Kidney epithelial cell (primary cell): Measurements from ENCODE around the gene HMGA1. TPM values are rescaled to one million over a fixed set of nuclear protein-coding genes. Genes with fewer than 3 reads are reported as not detected.

Experiments used
- DNase-seq: peaks from one replicate; pipeline ENCODE4 v3.0.0-alpha.2; 2010; ENCODE audit warnings: low read depth
- H3K27me3 ChIP-seq: 2 replicates; pipeline ENCODE4 v1.6.0; 2011; ENCODE audit warnings: low read length; ENCODE audit not compliant: control insufficient read depth, insufficient read depth
- H3K36me3 ChIP-seq: 2 replicates; pipeline ENCODE4 v1.5.1; 2011; ENCODE audit warnings: low read length; ENCODE audit not compliant: control insufficient read depth, insufficient read depth
- H3K4me3 ChIP-seq: 2 replicates; pipeline ENCODE4 v1.5.1; 2011; ENCODE audit warnings: low read depth, mild to moderate bottlenecking, control low read depth, low read length
- CTCF ChIP-seq: IDR thresholded peaks from 2 replicates; pipeline ENCODE4 v1.5.1; 2011; ENCODE audit warnings: mild to moderate bottlenecking, moderate library complexity, low read length, control low read depth, inconsistent platforms; ENCODE audit not compliant: insufficient read depth, poor library complexity, severe bottlenecking
- total RNA-seq: library from RNA; depleted of rRNA; stranded (reverse); fragments of >200 nt; gene quantifications from 2 replicates; pipeline ENCODE4 v1.2.3, GENCODE V29; 2015

Gene HMGA1
- total RNA-seq, 1 donor from 2014 or later: 1,060 TPM

DNA sequence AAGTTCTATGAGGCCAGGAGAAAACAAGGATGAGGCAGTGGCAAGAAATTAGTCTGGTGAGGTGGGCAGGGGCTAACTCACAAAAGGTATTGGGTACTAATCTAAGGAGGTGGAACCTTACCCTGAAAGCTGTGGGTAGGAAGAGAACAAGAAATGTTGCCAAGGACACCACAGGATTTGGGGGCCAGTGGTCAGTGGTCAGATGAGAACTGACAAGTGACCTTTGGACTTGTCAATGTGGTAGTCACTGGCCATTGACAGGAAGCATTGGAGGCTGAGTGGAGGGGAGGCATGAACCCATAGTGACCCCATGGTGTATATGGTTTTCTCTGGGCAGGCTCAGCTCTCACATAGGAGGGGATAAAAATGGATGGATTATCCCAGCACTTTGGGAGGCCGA is 37.5 kb downstream of the HMGA1 start:
- TF ChIP-seq CTCF: no peak
- DNase-seq: no peak

GRCh38 chr6:34275128-34275804 is 38.6 kb downstream of the HMGA1 start:
- TF ChIP-seq CTCF: no peak
- no peaks in the 10 kb centered on the region for H3K27me3 ChIP-seq

More for the DNA sequence above, 37.5 kb downstream of the HMGA1 start:
- no peaks in the 10 kb centered on the region for H3K36me3 ChIP-seq
- H3K27me3 ChIP-seq: no peaks in the 10 kb centered on the region
- H3K4me3 ChIP-seq: no peak overlapping the region

GRCh38 chr6:34276191-34276590 is 39.5 kb downstream of the HMGA1 start:
- TF ChIP-seq CTCF: no peak
- DNase-seq: no peak
- Histone ChIP-seq H3K27me3 (no peaks in the 10 kb centered on the region), H3K4me3 (no peak overlapping the region), H3K36me3 (no peaks in the 10 kb centered on the region)

More at GRCh38 chr6:34275128-34275804, 38.6 kb downstream of the HMGA1 start:
- Histone ChIP-seq H3K36me3 (no peaks in the 10 kb centered on the region), H3K4me3 (no peak overlapping the region)
- DNase-seq: no peak

DNA sequence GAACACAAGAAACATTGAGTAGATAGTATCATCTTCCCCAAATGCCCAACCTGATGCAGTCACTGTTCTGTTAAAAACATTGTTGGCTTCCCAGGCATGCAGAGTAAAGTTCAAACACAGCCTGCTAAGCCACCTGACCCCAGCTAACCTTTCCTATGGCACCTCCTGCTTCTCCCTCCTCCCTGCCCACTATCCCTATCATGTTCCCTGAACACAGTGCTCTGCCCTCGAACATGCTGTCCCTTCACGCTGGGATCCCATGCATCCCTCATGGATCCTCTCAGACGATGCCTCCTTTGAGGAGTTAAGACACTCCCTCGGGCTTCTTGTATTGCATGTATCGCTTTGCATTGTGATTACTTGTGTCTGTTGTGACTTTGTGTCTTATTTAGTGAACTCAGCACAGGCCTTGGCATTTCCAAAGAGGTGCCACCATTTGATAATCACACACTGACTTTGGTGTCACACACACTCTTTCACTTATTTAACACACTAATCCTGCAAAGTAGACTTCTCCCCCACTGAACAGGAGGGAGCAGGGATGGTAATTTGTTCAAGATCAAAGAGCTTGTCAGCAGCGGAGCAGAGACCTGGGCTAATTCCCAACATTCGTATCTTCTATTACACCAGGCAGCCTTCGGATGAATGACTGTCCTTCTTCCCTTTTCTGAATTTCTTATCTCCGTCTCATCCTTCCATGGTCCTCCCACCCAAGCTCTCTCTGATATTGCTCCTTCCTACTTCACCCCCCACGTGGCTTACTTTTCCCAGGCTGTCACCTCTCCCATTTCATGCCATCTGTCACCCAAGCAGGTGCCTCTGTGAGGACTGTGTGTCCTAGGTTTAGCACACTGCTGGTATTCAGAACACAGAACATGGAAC is 40.4 kb downstream of the HMGA1 start:
- H3K4me3 ChIP-seq: no peak overlapping the region
- DNase-seq: no peak
- TF ChIP-seq CTCF: no peak
- no peaks in the 10 kb centered on the region for H3K27me3 ChIP-seq
- no peaks in the 10 kb centered on the region for H3K36me3 ChIP-seq

DNA sequence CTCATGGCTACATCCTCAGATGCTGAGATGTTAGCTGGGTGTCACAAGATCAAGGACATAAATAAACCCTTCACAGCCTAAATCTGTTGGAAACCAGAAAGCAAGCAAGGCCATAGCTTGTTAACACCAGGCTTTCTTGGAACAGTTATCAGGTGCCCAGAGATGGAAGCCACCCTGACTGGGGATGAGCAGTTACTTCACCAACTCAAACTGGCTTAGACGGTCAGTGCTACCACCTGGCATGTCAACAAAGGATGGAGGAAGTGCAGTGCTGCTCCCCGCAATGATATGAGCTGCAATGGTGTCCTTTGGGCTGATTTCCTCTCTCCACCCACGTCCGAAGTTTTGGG is 41.1 kb downstream of the HMGA1 start:
- no peak overlapping the region for H3K4me3 ChIP-seq
- no peaks in the 10 kb centered on the region for H3K36me3 ChIP-seq
- no peak for DNase-seq
- no peak for TF ChIP-seq CTCF
- H3K27me3 ChIP-seq: no peaks in the 10 kb centered on the region

DNA sequence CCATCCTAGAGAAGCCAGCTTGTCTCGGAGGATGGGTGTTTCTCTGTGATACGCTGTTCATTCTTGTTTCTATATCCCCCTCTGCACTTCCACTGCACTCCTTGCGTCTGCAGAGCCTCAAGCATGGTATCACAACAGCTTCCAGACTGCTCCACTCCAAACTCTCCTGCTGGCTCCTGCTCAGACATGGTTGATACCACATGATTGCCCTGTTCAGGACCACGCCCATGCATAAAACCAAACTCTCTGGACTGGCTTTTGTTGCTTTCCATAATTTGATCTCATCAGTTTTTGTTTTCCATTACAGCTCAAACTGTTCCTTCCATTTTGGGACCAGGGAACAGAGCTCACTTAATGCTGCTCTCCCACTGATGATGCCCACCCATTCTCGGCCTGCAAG is 42.2 kb downstream of the HMGA1 start:
- H3K4me3 ChIP-seq: no peak overlapping the region
- H3K36me3 ChIP-seq: no peaks in the 10 kb centered on the region
- DNase-seq: no peak
- no peak for TF ChIP-seq CTCF
- no peaks in the 10 kb centered on the region for H3K27me3 ChIP-seq
